Cerebellar nuclear complex (tissue), 1 donor: ENCODE measurements around the gene OR2T2.
"Not testable (repeated sequence)": the region's sequence is repeated elsewhere in the genome, so short reads cannot be mapped to it uniquely, and the experiment has no call there.

ENCODE experiments used
- DNase-seq, 2 experiments: peaks; one replicate each; lab custom pipeline; 2025; lab: John Stamatoyannopoulos, UW

Gene OR2T2, protein sequence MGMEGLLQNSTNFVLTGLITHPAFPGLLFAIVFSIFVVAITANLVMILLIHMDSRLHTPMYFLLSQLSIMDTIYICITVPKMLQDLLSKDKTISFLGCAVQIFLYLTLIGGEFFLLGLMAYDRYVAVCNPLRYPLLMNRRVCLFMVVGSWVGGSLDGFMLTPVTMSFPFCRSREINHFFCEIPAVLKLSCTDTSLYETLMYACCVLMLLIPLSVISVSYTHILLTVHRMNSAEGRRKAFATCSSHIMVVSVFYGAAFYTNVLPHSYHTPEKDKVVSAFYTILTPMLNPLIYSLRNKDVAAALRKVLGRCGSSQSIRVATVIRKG

DNA sequence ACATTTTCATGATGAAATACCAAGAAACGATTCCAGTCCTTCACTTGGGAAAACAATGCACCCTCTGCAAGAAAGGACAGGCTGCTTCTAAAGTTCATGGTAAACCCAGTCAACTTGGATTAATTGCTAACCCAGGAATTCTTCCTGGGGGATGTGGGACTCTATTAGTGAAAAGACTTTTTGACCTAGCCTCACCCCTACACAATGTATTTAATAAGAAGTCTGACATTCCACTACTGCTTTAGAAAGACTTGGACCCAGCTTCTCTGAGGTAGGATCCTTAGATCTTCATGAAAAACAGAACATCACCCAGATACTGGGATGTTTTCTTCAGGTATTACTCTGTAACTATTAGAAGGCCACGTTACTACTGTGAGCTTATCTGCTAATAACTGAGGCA is at the start of gene OR2T2:
Gene OR2T2 (plus strand): TSS at position 239 of the 400 bp plus-strand sequence. CDS start 7,161 bp downstream, outside the sequence.
- DNase-seq = not testable (repeated sequence)

DNA sequence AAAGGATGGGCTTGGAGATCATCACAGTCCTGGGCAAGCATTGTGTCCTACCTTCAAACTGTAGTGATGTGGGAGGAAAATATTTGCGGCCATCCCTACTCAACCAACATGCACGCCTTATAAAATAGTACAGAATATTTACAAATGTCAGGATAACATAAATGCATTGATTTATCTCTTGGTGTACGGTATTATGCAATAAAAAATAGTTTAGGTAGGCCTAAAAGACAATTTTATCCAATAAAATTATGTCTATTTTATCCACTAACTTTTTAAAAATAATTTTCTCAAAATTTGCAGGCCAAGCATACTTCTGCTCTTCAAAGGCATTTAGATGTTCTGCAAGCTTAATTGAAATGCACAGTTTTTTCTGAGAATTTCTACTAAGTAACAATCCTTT is 42.7 kb upstream of the OR2T2 start, which contains the start of gene OR2T1:
Gene OR2T1 (plus strand): TSS at position 301 of the 400 bp plus-strand sequence. CDS start 3,100 bp downstream, outside the sequence.
- DNase-seq = no peak

DNA sequence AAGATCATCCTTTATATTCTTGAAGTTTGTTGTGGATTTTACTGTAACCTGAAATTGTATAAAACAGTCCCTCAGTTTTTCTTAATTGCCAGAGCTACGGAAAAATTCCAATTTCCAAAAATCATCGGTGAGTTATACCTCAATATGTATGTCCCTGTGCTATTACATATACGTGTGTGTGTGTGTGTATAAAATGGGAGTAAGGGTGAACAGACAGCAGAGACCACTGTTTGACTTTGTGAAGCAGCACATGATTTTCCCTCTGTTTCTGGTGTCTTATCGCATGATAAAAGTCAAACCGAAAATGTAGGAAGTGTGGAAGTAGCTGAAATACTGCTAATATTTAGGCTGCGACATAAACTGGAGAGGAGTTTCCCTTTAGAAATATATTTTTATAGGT is 41.4 kb upstream of the OR2T2 start:
- no peak for DNase-seq

DNA sequence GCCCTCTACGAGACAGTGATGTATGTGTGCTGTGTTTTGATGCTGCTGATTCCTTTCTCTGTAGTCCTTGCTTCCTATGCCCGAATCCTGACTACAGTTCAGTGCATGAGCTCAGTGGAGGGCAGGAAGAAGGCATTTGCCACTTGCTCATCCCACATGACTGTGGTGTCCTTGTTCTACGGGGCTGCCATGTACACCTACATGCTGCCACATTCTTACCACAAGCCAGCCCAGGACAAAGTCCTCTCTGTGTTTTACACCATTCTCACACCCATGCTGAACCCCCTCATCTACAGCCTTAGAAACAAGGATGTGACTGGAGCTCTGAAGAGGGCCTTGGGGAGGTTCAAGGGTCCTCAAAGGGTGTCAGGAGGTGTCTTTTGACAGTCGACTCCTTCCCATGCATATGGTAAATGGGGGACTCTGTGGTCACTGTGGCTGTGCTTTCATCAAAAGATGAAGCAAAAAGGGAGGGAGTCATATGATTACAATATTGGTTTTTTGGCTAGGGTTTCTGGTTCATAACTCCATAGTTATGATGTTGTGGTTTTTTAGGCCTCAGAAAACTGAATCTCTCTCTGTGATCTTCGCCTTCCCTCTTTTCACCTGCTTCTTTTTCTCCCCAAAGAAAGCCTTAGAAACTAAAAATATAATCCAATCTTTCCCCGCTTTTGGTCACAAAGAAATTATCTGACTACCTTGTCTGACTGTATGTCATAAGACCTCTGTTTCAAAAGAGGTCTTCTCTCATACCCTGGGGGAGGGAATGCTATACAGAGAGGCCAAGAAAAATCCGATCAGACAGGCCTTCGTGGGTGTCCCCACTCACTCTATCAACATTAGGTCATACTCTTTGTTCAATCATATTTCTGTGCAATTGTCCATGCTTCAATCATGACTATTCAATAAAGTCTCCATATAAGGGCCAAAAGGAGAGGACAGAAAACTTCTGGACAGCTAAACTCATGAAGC is 38.4 kb upstream of the OR2T2 start:
- DNase-seq = no peak

DNA sequence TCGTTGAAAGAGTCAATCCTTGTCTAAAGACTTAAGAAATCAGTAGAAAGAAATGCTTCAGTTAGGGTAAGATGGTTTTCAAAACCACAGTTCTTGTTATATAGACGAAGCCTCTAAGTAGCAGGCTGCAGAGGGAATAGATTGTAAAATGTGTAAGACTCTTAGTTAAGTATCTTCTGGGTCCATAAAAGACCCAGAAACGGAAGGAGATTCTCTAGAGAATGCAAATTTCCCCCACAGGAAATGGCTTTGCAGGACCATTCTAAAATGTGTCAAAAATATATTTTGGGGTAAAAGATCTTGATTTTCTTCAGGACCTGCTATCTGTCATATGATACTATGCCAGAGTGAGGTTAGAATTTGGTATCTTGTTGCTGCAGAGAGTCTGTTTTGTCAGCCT is 29.2 kb upstream of the OR2T2 start:
- no peak for DNase-seq

DNA sequence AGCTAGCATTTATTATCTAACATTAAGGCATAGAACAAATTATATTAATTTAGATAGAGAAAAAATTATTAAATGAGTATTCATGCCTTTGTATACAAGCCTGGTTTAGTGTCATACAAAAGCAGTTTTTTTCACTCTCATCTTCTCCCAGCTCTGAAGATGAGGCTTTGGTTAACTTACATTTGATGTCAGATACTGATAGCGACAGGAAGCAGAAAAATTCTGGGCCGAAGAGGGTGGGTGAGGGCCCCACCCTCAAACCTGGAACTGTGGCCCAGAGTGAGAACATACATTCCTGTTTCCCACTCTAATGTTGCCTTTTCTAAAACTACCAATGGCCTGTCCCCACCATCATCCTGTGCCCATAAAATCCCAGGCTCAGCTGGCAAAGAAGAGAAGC is 27.6 kb upstream of the OR2T2 start:
- no peak for DNase-seq

DNA sequence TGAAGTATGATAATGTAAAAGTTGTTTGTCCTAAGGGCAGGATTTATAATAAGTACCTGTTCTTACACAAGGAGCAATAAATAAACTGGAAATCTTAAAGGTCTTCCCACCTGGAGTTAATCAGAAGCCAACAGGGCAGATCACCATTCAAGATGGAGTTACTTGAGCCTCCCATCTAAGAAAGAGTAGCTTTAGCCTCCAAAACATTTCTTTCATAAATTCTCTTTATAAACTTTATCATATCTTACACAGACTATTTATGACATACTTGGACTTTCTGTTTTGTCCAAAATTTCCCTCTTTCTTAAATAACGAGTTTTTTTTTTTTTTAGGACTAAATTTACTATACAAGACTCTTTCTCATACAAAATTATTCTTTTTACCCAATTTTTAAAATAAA is 24.1 kb upstream of the OR2T2 start:
- DNase-seq = no peak

DNA sequence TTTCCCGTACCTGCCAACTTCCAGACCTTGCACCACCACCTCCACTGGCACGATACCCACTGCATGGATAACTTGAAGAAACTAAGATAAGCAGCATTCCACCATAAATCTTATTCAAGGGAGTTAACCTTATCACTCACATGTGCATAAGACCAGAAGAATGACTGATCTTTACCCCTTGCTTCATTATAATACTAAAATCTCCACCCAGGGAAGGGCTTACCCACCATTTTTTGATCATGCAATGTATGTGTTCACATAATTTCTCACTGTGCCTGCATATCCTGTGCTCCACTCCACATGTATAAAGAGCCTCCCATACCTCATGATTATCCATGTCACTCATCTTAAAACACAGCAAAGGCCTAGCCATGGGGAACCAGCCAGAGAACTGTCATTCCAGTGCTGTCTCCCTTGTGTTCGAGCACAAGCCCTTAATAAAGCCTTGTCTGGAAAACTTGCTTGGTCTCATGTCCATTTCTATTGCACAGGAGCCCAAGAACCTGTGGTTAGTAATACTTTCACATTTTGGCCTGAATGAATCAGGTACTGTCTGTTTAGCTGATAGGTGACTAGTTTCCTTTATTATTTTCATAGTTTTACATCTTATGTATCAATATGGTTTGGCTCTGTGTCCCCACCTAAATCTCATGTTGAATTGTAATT is 17.8 kb upstream of the OR2T2 start:
- not testable (repeated sequence) for DNase-seq

DNA sequence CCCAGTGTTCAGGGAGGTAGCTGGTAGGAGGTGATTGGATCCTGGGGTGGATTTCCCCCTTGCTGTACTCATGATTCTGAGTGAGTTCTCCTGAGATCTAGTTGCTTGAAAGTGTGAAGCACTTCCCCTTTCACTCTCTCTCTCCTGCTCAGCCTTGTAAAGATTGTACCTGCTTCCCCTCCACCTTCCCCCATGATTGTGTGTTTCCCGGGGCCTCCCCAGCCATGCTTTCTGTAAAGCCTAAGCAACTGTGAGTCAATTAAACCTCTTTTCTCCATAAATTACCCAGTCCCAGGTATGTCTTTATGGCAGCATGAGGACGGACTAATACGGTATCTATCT is 17.3 kb upstream of the OR2T2 start:
- DNase-seq = not testable (repeated sequence)

DNA sequence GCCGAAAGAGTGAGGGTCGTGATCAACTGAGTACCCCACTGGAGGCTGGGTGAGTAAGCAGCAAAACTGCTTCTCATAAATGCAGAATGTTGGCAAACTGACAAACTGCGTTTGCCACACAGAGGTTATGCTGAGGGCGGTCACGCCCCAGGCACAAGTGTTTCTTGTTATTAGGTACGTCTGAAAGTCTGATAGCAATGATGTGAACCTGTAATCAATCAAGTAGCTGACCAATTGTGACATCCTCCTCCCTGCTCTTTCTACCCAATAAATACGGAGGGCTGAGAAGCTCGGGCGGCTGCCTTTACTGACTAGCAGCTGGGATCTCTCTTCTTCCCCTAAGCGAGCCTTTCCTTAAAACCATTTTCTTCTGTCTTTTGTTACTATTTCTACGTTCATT is 13.8 kb upstream of the OR2T2 start:
- DNase-seq = not testable (repeated sequence)

DNA sequence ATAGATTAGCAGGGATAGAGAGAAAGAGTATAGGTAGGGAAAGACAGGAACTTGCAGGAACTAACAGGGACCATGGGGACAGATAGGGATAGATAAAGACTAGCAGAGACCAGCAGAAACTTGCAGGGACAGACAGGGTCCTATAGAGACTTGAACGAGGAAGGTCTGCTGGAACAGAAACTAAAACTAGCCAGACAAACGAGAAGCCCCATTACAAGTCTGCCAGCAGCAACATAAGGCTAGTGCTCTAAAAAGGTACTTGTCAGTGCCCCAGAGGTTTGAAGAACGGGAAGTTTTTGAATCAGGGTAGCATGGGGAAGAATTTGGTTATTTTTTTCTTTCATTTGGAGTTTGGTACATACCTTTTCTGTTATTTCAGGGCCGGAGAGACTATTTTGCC is 13.2 kb upstream of the OR2T2 start:
- not testable (repeated sequence) for DNase-seq

DNA sequence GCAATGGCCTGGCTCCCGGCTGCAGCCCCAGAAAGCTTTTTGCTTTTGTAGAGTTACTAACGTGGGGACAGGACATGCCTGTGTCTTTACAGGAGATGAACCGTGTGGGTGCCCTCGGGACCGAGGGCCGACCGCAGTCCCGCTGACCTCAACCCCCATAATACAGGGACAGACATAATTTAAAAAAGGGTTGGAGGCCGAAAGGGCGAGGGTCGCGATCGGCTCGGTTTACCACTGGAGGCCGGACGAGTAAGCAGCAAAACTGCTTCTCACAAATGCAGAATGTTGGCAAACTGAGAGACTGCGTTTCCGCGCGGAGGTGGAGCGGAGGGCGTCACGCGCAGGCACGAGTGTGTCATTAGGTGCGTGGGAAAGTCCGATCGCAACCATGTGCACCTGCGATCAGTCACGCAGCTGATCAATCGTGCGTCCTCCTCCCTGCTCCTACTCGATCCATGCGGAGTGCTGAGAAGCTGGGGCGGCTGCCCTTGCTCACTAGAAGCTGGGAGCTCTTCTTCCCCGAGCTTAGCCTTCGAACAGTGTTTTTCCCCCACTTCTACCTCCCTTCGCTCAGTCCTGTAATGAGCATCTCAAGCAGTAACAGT is 11.5 kb upstream of the OR2T2 start:
- not testable (repeated sequence) for DNase-seq

DNA sequence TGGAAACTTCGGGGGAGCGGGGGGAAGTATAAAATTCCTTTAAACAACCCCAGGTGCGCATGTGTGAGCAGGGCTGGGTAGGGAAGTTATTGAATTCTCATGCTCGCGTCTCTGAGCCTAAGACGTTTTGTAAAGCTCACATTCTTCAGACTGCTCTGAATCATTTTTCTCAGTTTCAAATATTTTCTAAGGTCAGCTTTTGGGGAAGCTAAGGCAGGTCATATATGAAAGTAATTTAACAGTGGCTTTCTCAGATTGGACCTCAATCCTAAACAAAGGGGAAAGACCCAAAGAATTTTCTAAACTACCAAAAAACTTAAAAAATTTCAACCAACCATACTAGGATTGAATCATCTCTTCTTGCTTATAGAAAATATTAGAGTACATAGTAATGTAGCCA is 10.5 kb upstream of the OR2T2 start:
- not testable (repeated sequence) for DNase-seq

DNA sequence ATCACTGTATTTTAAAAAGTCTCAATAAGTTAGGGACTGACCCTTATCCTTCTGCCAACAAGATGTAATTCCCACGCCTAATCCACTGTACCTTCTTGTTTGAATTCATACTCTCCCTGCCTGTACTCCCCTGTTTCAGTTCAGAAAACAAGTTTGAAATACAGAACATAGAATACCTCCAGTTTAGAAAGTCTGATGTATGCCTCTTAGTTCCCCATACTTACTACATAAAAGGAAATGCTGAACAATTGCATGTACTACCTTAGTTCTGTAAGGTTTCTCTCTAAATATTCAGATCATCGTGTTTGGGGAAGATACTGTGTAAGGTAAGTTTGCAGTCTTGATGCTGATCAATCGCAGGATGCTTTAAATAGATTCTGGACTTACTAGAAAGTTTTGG is 9.1 kb upstream of the OR2T2 start:
- DNase-seq = not testable (repeated sequence)

DNA sequence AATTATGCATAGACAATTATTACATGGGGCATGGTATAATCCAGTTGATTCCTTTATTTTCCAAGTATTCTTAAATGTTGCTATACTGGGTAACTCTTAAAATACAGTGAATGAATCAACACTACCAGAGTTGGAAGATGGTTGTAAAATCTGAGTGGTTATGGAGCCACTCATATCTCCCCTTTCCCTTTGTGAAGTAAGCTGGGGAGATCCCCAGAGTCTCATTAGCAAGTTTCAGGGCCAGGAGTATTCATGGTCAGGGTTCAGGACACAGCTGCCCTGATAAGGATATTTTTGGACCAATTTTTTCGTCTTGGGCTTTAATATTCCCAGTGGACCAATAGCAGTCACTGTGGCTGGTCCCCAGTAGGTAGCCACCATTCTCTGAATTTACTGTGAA is 6.8 kb upstream of the OR2T2 start:
- DNase-seq = not testable (repeated sequence)

DNA sequence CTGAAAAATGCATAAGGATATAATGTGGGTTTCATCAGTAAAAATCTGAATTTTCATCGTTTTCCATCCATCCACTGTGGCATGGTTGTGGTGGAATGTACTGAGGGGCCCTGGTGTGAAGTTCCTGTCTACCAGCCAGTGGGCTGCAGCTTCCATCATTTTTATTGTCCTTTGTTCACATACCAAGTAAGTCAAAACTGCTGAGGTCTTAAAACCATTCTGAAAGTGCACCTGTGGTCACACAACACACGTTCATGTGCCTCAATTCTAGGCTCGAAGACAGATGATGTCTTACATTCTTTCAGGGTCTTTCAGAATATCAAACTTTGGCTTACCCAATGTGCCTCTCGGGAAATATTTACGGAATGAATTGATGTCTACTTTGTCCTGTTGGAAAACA is 6.2 kb upstream of the OR2T2 start:
- DNase-seq = not testable (repeated sequence)

DNA sequence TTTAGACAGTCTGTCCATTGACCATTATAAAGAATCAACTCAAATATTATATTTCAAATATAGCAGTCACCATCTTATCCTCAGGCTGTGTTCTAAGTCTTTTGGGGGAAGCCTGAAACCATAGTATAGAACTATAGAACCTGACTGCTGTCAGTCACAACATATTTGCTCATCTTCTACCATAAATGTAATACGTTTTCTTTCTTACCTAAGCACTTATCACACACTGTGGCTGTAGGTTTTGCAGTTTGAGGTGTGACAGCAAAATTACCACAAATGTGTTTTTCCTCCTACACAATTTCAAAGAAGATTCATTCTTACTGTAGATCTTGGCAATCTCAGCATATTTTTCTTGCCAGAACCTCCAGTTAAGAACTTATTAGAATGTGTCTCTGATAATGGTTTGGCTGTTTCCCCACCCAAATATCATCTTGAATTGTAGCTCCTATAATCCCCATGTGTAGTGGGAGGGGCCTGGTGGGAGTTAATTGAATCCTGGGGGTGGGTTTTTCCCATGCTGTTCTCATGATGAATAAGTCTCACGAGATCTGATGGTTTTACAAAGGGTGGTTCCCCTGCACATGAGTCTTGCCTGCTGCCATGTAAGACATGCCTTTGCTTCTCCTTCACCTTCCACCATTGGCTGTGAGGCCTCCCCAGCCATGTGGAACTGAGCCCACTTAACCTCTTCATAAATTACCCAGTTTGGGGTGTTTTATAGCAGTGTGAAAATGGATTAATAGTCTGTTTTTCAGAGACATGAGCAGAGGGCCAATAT is 2.7 kb upstream of the OR2T2 start:
- DNase-seq = not testable (repeated sequence)

DNA sequence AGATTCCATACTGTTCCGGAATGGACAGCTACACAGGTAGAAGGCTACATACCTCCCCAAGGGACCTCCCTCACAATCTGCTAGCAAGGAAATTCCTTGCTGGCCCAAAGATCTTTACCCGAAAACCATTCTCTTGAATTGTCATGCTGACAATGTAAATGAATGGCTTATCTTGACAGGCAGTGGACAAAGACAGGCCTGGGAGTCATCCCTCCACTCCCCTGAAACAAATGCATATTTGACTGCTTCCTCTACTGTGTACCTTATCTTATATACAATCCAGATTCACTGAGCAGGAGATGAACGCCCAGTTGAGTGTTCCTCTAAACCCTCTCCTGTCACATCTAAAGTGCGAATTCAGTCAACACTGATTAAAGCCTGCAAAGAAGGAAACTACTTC is 834 bp upstream of the OR2T2 start:
- DNase-seq = not testable (repeated sequence)

DNA sequence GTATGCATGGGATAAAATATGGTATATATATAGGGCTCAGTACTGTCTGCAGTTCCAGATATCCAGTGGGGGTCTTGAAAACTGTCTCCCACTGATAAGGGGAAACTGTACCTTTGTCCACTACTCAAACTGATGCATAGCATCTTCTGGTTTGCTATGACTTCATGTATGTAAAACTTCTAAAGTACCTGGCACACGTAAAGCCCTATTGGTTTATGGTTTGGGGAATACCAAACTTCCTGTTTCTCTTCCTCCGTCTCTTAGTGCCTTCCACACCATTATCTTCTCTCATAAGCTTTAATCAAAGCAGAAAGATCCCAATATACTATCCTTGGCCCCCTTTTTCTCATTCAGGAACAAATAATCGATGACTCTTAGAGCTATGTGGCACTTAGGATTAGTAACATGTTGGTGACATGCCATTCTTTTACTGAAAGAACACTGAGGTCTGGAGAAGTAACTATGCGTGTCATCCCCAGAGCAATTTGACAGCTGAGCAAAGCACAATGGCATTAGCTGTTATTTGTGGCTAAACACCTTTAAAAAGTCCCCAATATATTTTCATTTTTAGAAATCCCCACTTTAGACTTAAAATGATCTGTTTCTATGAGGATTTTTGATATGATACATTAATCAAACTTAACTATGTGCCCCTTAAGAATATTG is 3.1 kb downstream of the OR2T2 start:
- not testable (repeated sequence) for DNase-seq

DNA sequence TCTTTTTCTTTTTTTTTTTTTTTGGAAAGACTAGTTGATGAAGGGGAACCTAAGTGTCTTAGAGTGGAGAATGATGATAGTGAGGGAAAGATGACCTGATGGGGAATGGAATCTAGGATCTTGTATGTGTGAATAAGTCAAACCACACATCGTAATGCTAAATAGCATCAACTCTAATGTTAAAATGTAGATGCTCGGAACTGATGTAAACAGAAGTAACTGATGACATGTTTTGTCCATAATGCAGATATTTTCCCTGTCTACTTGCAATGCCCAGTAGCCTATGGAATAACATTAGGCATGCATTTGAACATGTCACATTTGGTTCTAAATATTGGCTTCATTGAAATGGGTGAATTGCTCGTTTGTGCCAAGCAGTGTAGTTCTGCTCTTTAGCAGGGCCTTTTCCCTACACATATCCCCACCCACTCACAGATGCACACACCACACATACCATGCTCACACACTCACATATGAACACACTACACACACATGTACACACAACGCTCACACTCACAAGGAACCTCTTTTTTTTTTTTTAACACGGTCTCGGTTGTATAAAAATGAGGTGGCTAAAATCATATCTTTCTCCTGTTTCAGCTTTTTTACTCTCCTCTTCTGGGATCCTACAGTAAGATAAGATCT is 4.5 kb downstream of the OR2T2 start:
- not testable (repeated sequence) for DNase-seq
